ENCODE results near the gene PIK3IP1. TPM values are rescaled to one million over a fixed set of nuclear protein-coding genes. Genes with fewer than 3 reads are reported as not detected.
"Not testable (repeated sequence)": the region's sequence is repeated elsewhere in the genome, so short reads cannot be mapped to it uniquely, and the experiment has no call there.

Gene PIK3IP1
- polyA plus RNA-seq, 1 donor, result 13.9 TPM

DNA sequence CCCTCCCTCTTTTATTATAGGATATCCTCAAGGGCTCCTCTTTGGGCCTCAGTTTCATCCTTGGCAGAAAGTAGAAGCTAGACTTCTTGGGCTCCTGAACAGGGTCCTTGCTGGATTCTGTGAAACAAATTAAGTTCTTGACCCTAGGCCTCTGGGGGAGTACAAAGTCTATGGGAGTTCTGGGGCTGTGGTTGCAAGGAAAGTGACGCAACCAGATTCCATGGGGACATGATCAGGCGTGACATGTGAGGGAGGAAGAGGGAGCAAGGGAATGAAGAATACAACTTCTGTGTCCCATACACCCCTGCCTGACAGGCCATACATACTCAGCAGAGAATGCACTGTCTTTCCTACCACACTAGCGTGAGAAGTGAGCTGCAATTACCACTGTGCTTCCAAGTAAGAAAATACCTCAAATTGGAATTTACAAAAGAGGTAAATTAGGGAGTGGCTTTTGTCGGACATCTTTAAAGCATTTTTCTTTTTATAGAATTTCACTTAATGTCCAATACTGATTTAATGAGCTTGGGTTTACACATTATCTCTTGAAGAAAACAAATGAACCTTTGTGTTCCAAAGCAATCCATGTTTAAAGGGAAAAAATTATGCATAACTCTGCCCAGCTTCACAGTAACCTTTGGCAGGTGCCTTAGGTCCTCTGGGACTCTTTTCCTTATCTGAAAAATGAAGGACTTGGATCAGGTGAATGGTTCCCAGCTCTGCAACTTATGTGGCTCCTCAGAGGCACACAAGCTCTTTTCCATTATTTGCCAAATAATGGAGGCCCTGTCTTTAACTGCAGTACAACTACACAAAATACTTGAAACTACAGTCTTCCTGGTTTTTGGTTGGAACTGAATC is 41.3 kb downstream of the PIK3IP1 start:
- DNase-seq, result peak; percentile 89 to 94
- peak overlapping the region; percentile 90 for H3K27ac ChIP-seq (ENCODE audit: low read length)
- H3K9me3 ChIP-seq (ENCODE audit: control insufficient read depth, low read depth, low read length), result no peaks in the 10 kb centered on the region
- 17% methylated on average over 1 of the region's 4 CpGs for WGBS (ENCODE audit: insufficient coverage, low lambda C conversion rate)
- H3K4me3 ChIP-seq (ENCODE audit: low read length), result peak overlapping the region; percentile 59
- no peaks in the 10 kb centered on the region for H3K27me3 ChIP-seq (ENCODE audit: control insufficient read depth, insufficient read depth, low read length)
- H3K36me3 ChIP-seq (ENCODE audit: control insufficient read depth, insufficient read depth, low read length), result peaks cover 16% of the 10 kb centered on the region
- H3K4me1 ChIP-seq (ENCODE audit: control insufficient read depth, insufficient read depth, low read length), result peaks cover 58% of the 10 kb centered on the region

DNA sequence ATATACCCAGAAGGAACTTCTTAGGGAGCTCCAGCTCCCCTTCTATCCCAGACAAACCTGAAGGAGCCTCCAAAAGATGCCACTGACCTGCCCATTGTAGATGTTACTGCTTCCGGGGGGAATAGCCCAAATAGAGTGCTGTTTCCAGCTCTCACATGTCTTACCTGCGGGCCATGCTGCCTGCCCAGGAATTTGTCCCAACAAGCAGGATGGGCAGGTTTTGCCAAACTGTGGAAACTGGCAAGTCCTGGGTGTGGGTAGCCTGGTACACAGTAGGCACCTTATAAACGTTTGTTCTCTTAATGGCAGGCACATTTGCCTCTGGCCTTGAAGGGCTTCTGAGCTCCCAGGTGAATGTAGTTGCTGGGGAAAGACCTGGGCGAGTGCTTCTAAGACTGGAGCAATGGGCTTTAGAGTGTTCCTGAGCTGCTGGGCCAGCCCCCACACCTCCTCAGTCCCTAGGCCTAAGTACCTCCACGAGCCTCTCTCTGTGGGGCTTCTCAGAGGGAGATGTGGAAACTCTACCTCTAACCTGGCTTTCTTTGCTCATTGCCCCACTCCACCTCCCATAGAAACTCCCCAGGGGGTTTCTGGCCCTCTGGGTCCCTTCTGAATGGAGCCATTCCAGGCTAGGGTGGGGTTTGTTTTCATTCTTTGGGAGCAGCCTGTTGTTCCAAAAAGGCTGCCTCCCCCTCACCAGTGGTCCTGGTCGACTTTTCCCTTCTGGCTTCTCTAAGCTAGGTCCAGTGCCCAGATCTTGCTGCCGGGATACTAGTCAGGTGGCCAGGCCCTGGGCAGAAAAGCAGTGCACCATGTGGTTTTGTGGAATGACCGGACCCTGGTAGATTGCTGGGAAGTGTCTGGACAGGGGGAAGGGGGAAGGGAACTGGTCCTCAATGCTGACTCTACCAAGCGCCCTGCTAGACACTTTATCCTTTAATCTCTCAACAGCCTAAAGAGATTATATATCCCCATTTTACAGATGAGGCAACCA is 43.0 kb downstream of the PIK3IP1 start:
- no CpG with 5 or more reads among the region's 9 CpGs for WGBS (ENCODE audit: insufficient coverage, low lambda C conversion rate)
- peak in 1 of 2 donors; percentile 24 for DNase-seq
- Histone ChIP-seq H3K27ac (ENCODE audit: low read length) (peak overlapping the region; percentile 90), H3K27me3 (ENCODE audit: control insufficient read depth, insufficient read depth, low read length) (no peaks in the 10 kb centered on the region), H3K4me1 (ENCODE audit: control insufficient read depth, insufficient read depth, low read length) (peaks cover 58% of the 10 kb centered on the region), H3K9me3 (ENCODE audit: control insufficient read depth, low read depth, low read length) (no peaks in the 10 kb centered on the region), H3K36me3 (ENCODE audit: control insufficient read depth, insufficient read depth, low read length) (peaks cover 13% of the 10 kb centered on the region), H3K4me3 (ENCODE audit: low read length) (peak overlapping the region; percentile 59)

DNA sequence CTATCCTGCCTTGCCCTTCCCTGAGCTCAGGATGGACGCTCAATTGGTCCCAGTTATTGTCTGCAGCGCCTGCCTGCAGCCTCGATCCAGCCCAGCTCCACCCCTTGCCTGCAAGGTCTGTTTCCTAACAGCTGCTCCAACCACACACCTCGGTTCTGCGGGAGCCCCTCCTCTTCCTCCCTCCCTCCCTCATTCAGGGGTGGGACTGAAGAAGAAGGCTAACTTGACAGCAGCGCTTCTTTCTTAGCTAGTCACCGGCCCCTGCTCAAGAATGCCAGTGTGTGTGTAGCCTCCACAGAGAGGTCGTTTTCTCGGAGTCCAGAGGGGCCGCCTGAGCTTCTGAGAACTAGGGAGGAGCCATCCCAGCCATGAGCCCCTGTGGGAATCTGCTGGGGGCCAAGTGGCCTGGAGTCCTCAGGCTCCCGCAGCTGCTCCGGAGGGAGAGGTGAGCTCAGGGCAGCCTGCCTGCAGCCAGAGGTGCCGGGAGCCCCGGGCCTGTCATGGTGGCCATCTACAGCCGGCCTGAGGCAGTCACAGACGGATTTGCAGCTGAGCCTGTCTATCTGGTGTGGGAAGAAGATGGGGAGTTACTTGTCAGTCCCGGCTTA is 44.0 kb downstream of the PIK3IP1 start:
- H3K4me3 ChIP-seq (ENCODE audit: low read length), result peak overlapping the region; percentile 59
- peak overlapping the region; percentile 90 for H3K27ac ChIP-seq (ENCODE audit: low read length)
- peak; percentile 90 to 91 for DNase-seq
- no peaks in the 10 kb centered on the region for H3K9me3 ChIP-seq (ENCODE audit: control insufficient read depth, low read depth, low read length)
- H3K4me1 ChIP-seq (ENCODE audit: control insufficient read depth, insufficient read depth, low read length), result peaks cover 52% of the 10 kb centered on the region
- H3K36me3 ChIP-seq (ENCODE audit: control insufficient read depth, insufficient read depth, low read length), result peaks cover 17% of the 10 kb centered on the region
- no peaks in the 10 kb centered on the region for H3K27me3 ChIP-seq (ENCODE audit: control insufficient read depth, insufficient read depth, low read length)
- WGBS (ENCODE audit: insufficient coverage, low lambda C conversion rate), result no CpG with 5 or more reads among the region's 17 CpGs

DNA sequence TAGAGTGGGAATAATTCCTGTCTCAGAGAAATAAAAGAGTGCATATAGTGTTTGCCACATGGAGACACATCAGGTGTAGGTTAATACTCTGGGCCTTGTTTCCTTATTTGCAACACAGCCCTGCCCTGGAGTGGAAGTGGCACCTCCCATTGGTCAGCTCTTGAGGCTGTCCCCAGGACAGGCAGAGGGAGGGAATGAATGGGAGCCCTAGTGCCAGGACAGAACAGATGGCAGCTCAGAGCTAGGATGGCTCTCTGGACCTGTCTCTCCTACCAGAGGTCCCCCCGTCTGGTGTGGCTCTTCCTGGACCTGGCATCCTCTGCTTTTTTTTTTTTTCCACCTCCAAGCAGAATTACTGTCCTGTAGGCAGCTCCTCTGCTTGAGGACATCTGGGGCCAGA is 44.6 kb downstream of the PIK3IP1 start:
- peaks cover 15% of the 10 kb centered on the region for H3K36me3 ChIP-seq (ENCODE audit: control insufficient read depth, insufficient read depth, low read length)
- peak overlapping the region; percentile 20 for H3K27ac ChIP-seq (ENCODE audit: low read length)
- peaks cover 50% of the 10 kb centered on the region for H3K4me1 ChIP-seq (ENCODE audit: control insufficient read depth, insufficient read depth, low read length)
- H3K9me3 ChIP-seq (ENCODE audit: control insufficient read depth, low read depth, low read length), result no peaks in the 10 kb centered on the region
- no peak overlapping the region for H3K4me3 ChIP-seq (ENCODE audit: low read length)
- H3K27me3 ChIP-seq (ENCODE audit: control insufficient read depth, insufficient read depth, low read length), result no peaks in the 10 kb centered on the region
- no peak for DNase-seq
- no CpG with 5 or more reads among the region's 1 CpG for WGBS (ENCODE audit: insufficient coverage, low lambda C conversion rate)

DNA sequence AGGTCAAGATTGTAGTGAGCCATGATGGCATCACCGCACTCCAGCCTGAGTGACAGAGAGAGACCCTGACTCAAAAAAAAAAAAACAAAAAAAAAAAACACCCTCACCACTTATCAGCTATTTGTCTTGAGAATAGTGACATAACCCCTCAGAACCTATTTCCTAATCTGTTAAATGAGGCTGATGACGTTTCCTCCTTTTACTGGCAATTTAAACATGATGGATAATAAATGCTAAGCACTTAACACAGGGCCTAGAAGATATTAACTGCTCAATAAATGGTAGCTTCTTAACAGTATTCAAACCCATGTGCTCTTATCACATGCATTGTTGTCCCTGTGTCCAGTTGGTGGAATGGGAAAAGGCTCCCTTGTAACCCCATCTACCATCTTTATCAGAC is 45.6 kb downstream of the PIK3IP1 start:
- H3K9me3 ChIP-seq (ENCODE audit: control insufficient read depth, low read depth, low read length), result no peaks in the 10 kb centered on the region
- H3K27ac ChIP-seq (ENCODE audit: low read length), result no peak overlapping the region
- H3K4me3 ChIP-seq (ENCODE audit: low read length), result no peak overlapping the region
- H3K36me3 ChIP-seq (ENCODE audit: control insufficient read depth, insufficient read depth, low read length), result peaks cover 15% of the 10 kb centered on the region
- 83% methylated on average over 1 of the region's 2 CpGs for WGBS (ENCODE audit: insufficient coverage, low lambda C conversion rate)
- peaks cover 51% of the 10 kb centered on the region for H3K4me1 ChIP-seq (ENCODE audit: control insufficient read depth, insufficient read depth, low read length)
- no peaks in the 10 kb centered on the region for H3K27me3 ChIP-seq (ENCODE audit: control insufficient read depth, insufficient read depth, low read length)
- DNase-seq, result no peak

- H3K27ac ChIP-seq (ENCODE audit: low read length); H3K4me3 ChIP-seq (ENCODE audit: low read length); H3K27me3 ChIP-seq (ENCODE audit: control insufficient read depth, insufficient read depth, low read length); H3K9me3 ChIP-seq (ENCODE audit: control insufficient read depth, low read depth, low read length); DNase-seq: not testable (repeated sequence)
- WGBS (ENCODE audit: insufficient coverage, low lambda C conversion rate), result no CpG with 5 or more reads among the region's 12 CpGs
- Histone ChIP-seq H3K36me3 (ENCODE audit: control insufficient read depth, insufficient read depth, low read length) (peaks cover 15% of the 10 kb centered on the region), H3K4me1 (ENCODE audit: control insufficient read depth, insufficient read depth, low read length) (peaks cover 50% of the 10 kb centered on the region)
Measured at GRCh38 chr22:31245998-31246397, 46.3 kb downstream of the PIK3IP1 start.

- no peak overlapping the region for H3K4me3 ChIP-seq (ENCODE audit: low read length)
- peaks cover 15% of the 10 kb centered on the region for H3K36me3 ChIP-seq (ENCODE audit: control insufficient read depth, insufficient read depth, low read length)
- no CpG with 5 or more reads among the region's 7 CpGs for WGBS (ENCODE audit: insufficient coverage, low lambda C conversion rate)
- H3K27me3 ChIP-seq (ENCODE audit: control insufficient read depth, insufficient read depth, low read length), result no peaks in the 10 kb centered on the region
- DNase-seq, result no peak
- no peak overlapping the region for H3K27ac ChIP-seq (ENCODE audit: low read length)
- H3K4me1 ChIP-seq (ENCODE audit: control insufficient read depth, insufficient read depth, low read length), result peaks cover 53% of the 10 kb centered on the region
- H3K9me3 ChIP-seq (ENCODE audit: control insufficient read depth, low read depth, low read length), result no peaks in the 10 kb centered on the region
Measured at GRCh38 chr22:31244943-31245451, 47.3 kb downstream of the PIK3IP1 start.

DNA sequence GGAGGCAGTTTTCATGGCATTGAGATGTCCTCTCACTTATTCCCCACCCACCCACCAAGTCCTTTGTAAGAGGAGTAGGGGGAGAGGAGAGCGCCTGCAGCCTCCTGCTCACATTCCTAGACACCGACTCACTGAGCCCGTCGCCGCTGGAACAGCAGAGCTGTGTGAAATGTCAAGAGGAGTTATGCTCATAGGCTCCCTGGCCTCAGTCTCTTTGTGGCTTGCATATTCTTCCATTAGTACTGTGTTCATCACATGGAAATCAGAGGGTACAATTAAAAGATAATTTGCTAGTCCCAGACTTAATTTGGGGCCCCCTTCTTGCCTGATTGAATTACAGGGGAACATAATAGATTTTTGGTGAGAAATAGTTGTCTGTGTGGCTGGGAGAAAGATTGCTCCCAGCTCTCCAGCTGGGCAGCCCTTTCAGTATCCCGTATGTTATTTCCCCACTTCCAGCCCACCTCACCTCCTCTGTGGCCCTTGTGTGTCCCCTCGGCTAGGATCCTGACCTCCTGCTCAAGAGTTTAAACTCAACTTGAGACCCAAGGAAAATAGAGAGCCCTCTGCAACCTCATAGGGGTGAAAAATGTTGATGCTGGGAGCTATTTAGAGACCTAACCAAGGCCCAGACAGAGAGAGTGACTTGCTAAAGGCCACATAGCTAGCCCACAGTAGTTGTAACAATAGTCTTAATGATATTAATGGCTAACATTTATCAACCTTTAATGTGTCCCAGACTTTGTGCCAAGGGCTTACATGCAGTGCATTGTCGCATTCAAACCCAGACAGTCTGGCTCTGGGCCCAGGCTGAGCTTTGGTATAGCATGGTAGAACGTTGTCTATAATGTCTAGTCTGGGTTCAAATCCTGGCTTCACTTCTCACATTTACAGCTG is 48.0 kb downstream of the PIK3IP1 start:
- Histone ChIP-seq H3K4me1 (ENCODE audit: control insufficient read depth, insufficient read depth, low read length) (peaks cover 54% of the 10 kb centered on the region), H3K4me3 (ENCODE audit: low read length) (no peak overlapping the region), H3K9me3 (ENCODE audit: control insufficient read depth, low read depth, low read length) (no peaks in the 10 kb centered on the region), H3K27ac (ENCODE audit: low read length) (no peak overlapping the region), H3K27me3 (ENCODE audit: control insufficient read depth, insufficient read depth, low read length) (no peaks in the 10 kb centered on the region), H3K36me3 (ENCODE audit: control insufficient read depth, insufficient read depth, low read length) (peaks cover 15% of the 10 kb centered on the region)
- no CpG with 5 or more reads among the region's 9 CpGs for WGBS (ENCODE audit: insufficient coverage, low lambda C conversion rate)
- DNase-seq, result no peak

DNA sequence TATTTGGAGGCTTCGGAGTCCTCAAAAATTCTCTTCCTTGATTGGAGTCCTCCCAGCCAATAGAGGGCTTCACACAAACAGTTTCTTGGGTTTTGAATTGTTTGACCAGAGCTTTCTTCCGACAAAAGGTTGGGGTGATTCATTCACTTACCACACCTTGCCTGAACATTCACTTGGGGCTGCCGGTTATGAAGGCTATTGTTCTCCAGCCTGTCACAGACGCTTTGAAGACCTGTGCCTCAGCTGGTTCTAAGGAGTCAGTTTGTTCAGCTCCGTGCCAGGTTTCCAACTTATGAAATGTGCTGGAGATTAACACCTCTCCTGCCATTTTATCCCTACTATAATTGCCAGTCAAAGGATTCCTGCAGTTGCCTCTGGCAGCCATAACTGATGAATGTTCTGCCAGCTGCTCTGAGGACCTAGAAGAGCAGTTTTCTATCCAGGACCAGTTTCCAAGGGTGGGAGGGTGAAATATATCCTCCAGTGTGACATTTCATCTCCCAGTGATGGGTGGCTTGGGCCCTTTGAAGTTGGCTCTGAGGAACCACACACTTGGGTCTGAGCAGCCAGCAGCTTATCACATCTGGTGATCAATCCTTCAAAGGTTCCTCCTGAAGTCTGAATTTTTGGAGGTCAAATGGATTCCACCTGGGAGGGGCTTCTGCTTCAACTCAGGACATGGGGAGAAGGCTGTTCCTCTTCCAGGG is 48.8 kb downstream of the PIK3IP1 start:
- peaks cover 11% of the 10 kb centered on the region for H3K36me3 ChIP-seq (ENCODE audit: control insufficient read depth, insufficient read depth, low read length)
- peaks cover 55% of the 10 kb centered on the region for H3K4me1 ChIP-seq (ENCODE audit: control insufficient read depth, insufficient read depth, low read length)
- WGBS (ENCODE audit: insufficient coverage, low lambda C conversion rate), result no CpG with 5 or more reads among the region's 5 CpGs
- H3K27me3 ChIP-seq (ENCODE audit: control insufficient read depth, insufficient read depth, low read length), result no peaks in the 10 kb centered on the region
- peak overlapping the region; percentile 7 for H3K27ac ChIP-seq (ENCODE audit: low read length)
- no peaks in the 10 kb centered on the region for H3K9me3 ChIP-seq (ENCODE audit: control insufficient read depth, low read depth, low read length)
- no peak for DNase-seq
- no peak overlapping the region for H3K4me3 ChIP-seq (ENCODE audit: low read length)

Measured in large intestine (tissue), 3 donors.